NCI-H2227 (cell line): ENCODE data around the gene TP53RK.

Source experiments
- DNase-seq: peaks from one replicate; lab custom pipeline; 2025; ENCODE audit not compliant: unreplicated experiment; lab: John Stamatoyannopoulos, UW

Gene TP53RK

DNA sequence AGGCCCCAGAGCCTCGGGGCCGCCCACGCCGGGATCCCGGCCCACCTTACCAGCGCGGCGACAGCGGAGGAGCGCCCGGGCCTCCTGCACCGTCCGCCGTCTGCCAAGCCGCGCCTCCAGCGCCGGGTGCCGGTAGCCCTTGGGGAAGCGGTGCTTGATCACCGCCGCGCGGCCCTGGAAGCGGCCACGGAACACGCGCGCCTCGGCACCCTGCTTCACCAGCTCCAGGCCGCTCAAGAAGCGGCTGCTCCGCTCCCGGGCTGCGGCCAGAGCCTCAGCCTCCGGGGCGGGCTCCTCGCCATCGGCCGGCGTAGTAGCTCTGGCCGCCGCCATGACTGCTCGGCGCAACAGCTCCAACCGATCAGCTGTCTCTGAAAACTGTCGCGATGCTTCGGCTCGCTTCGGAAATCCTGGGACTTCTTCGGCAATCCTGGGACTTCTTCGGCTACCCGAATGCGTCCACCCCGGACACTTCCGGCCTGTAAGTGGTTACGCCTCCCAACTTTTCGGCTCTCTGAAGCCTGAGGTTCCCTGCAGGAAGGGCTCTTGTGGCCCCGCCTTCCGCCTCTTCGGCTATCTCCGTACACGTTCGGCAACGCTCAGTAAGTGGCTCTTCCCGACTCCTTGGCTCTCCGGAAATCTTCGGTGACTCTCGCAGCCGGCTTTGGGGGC, at the start of gene TP53RK:
Gene TP53RK, minus strand, starts transcription at position 363 of the 672 bp plus-strand sequence. Its CDS starts 30 bp downstream, at position 333.
- DNase-seq, result peak; percentile 100

DNA sequence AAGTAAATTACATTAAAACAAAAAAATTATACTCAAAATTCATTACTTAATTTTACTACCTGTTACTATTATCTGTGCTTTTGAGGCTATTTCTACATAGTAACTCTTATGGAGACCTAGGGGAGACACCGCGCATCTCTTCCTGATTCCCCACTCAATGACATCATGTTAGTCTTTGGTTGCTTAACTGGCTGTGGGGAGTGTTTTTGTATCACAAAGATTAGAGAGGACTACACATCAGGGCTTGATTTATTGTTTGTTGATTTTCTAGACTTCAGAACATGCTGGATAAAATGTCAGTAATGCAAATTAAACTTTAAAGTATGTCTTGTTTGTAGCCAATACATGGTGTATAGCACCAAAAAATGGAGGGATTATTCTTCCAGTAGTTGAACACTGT, 46.2 kb upstream of the TP53RK start:
- DNase-seq, result no peak

- no peak for DNase-seq
Observed at GRCh38 chr20:46731770-46732169, 42.5 kb upstream of the TP53RK start.

DNA sequence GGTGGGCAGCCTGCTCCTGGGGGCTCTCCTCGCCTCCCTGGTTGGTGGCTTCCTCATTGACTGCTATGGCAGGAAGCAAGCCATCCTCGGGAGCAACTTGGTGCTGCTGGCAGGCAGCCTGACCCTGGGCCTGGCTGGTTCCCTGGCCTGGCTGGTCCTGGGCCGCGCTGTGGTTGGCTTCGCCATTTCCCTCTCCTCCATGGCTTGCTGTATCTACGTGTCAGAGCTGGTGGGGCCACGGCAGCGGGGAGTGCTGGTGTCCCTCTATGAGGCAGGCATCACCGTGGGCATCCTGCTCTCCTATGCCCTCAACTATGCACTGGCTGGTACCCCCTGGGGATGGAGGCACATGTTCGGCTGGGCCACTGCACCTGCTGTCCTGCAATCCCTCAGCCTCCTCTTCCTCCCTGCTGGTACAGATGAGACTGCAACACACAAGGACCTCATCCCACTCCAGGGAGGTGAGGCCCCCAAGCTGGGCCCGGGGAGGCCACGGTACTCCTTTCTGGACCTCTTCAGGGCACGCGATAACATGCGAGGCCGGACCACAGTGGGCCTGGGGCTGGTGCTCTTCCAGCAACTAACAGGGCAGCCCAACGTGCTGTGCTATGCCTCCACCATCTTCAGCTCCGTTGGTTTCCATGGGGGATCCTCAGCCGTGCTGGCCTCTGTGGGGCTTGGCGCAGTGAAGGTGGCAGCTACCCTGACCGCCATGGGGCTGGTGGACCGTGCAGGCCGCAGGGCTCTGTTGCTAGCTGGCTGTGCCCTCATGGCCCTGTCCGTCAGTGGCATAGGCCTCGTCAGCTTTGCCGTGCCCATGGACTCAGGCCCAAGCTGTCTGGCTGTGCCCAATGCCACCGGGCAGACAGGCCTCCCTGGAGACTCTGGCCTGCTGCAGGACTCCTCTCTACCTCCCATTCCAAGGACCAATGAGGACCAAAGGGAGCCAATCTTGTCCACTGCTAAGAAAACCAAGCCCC, 36.2 kb upstream of the TP53RK start:
- no peak for DNase-seq

GRCh38 chr20:46724343-46724959, 35.2 kb upstream of the TP53RK start:
- DNase-seq, result no peak

GRCh38 chr20:46723039-46723438, 33.8 kb upstream of the TP53RK start:
- no peak for DNase-seq

GRCh38 chr20:46722450-46722849, 33.2 kb upstream of the TP53RK start:
- DNase-seq, result no peak

DNA sequence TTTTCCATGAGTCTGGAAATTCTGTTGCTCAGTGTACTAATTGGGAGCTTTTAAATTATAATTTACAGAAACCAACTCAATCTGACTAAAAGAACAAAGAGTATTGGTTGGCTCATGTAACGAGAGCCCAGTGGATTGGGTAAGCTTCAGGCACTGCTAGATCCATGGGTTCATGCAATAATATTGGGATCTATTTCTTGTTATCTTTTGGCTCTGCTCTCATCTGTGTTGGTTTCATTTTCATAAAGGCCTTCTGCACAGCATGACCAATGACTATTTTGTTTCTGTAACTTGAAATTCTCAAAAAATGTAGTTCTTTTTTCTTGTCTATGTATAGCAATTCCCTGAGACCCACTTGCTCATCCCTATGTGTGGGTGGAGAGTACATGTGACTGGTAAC, 32.2 kb upstream of the TP53RK start:
- no peak for DNase-seq

- no peak for DNase-seq
Observed at GRCh38 chr20:46720776-46721425, 31.7 kb upstream of the TP53RK start.

GRCh38 chr20:46720019-46720418, 30.8 kb upstream of the TP53RK start:
- DNase-seq, result no peak

GRCh38 chr20:46717818-46718541, 28.7 kb upstream of the TP53RK start:
- no peak for DNase-seq

DNA sequence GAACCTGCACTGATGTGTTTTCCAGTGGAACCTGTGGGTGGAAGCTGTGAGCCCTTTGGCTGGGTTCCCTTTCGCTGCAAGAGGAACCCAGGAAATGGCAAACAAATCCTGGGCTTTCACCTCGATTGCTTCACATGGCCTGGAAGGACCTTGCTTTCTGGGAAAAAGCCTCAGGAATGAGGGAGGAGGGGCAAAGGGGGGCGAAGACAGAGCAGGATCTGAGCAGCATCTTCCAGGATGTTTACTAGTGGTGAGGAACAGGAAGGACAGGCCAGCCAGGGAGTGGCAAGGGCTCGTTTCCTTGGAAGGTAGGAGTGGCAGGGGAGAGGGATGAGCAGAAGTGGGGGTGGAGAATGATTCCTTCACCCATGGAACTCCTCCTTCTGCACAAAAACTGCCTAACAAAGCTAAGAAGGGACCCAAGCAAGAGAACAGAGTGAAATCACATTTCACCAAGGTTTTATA, 26.1 kb upstream of the TP53RK start:
- DNase-seq, result peak; percentile 22

DNA sequence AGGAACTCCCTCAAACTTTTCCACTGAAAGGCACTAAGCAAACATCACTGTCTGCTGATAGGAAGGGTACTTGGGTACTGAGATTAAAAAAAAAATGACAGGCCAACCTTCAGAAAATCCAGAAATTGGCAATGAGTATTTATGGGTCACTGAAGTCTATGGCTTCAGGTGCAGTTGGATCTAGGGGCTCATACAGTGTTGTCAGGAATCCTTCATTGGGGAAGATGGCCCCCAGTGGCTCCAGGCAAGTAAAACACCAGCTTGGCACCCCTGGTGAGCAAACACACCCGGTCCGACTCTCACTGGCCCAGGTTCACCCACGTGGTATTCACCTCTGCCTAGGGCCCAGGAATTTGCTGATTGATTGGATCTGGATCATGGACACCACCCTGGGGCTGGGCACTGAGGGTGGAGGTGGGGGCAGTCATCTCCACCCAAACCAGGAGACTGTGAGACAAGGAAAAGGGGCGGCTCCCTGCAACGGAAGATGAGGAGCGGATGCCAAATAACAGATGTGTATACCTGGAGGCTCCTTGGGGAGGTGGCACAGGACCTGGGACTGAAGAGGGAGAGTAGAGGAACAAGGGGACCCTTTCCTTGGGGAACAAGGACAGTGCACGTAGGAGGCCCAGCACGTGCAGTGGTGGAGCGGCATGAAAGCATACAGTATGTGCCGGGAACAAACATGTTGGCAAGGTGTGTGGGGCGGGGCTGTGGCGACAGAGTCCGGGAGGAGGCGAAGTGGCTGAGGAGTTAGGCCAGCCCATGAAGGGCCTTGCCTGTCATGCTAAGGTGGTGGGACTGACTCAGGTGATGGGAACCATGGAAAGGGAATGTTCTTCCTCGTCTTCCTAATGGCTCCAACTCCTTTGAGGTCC, 25.0 kb upstream of the TP53RK start:
- no peak for DNase-seq

DNA sequence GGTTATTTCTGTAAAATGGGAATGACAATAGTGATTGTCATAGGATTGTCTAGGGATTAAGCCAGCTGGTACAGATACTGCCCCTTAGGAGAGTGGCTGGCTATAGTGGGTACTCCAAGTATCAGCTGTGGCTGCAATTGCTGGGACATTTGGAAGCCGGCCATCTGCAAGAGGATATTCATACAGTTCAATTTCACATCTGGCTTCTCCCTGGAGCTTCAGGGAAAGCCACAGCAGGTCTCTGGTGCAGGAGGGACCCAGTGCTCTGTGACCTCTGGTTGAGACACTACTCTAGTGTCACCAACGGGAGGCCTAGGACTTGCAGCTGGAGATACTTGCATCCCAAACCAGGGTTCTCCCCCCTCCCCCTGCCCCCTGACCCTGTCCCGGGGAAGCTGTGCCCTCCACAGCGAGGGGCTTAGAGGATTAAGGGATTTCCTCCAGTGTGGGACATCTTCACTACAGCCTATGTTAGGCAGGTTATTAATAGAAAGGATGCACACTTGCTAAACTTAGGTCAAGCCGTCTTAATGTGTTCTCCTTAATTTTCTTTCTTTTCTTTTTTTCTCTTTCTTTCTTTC, 22.9 kb upstream of the TP53RK start:
- DNase-seq, result no peak

DNA sequence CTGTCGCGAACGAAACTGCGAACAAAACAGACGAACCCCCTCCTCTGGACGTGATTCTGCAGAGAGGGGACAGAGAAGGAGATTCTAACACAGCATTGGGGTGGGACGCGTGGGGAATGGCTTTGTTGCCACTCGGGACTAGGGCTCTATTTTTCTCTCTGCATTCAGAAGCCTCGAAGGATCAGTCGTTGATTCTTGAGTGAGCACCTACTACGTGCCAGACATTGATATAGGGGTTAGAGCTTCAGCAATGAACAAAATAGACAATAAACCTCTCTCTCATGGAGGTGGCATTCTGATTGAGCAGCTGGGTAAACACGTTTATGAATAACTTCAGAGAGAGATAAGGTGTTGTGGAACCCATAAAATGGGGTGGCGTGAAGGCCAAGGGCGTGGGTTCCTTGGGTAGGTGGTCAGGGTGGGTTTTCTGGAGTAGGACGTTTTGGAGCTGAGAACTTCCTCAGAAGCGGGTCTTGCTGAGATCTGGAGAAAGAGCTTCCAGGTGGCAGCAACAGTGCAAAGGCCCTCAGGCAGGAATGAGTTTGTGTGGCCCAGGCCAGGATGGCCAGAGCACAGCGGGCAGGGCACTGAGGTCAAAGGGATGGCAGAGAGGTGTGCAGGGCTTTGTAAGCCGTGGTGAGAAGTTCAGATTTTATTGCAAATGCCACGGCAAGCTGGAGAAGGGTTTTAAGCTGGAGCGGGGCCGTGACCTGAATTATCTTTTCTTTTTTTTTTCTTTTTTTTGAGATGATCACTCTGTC, 21.1 kb upstream of the TP53RK start:
- no peak for DNase-seq

DNA sequence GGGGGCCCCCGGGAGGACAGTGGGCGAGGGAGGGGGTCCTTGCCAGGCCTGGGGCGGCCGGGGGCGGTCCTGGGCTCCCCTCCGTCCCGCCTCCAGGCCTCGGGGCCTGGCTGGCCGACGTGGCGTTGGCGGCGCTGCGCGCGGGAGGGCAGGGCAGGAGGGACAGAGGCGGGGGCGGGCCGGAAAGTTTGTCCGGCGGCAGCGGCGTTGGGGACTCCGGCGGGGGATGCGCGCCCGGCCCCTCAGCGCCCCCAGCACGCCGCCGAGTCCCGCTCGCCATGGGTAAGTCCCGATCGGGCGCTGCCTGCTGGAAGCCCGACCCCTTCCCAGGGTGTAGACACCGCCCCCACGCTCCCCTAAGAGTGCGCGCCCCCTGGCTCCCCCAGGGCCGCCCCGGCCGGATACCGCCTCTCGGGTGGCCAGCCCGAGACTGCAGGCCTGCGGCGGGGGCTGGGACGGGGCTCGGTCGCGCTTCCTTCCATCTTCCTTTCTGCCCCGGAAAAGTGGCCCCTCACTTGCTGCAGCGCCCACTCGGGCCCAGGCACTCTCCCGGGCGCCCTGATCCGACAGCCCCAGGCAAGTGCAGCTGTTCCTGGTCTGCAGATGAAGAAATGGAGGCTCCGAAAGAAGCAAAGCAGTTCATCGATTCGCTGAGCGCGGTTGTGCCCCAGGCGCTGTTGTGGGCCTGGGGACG, 20.4 kb upstream of the TP53RK start, which contains the start of gene SLC2A10:
Gene SLC2A10, plus strand, starts transcription at position 191 of the 694 bp plus-strand sequence. Its CDS starts 88 bp downstream, at position 279.
- peak; percentile 54 for DNase-seq

DNA sequence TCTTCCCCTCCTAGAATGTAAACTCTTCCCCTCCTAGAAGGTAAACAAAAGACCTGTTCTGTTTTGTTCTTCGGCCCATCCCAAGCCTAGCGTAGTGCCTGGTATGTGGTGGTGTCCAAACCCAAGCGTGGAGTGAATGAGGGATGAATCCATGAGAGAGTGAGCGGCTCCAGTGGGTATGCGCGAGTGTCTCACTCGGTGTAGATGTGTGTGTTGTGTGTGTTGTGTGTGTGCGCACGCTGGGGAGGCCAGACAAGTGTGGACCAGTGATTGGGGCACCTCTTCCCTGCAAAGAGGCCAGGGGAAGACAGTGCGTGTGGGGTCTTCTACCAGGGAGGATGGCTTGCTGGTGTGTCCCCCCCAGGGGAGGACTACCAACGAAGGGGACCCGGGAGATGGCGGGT, 19.8 kb upstream of the TP53RK start:
- DNase-seq, result no peak
